Endodermal cell (in vitro differentiated cells): ENCODE data around the gene MELK. TPM values are rescaled to one million over a fixed set of nuclear protein-coding genes. Genes with fewer than 3 reads are reported as not detected.

Source experiments
- DNase-seq: peaks from one replicate; pipeline ENCODE4 v3.0.0-alpha.2; 2017
- H3K27ac ChIP-seq: 2 replicates; pipeline ENCODE4 v1.5.1; 2013; ENCODE audit warnings: mild to moderate bottlenecking, low read depth, low read length, moderate library complexity
- H3K27me3 ChIP-seq: 2 replicates; pipeline ENCODE4 v1.6.1; 2013; ENCODE audit warnings: mild to moderate bottlenecking, low read length, moderate library complexity; ENCODE audit not compliant: insufficient read depth, control insufficient read depth, poor library complexity, severe bottlenecking
- H3K36me3 ChIP-seq: 2 replicates; pipeline ENCODE4 v1.7.0; 2013; ENCODE audit warnings: mild to moderate bottlenecking, low read length, moderate library complexity; ENCODE audit not compliant: control insufficient read depth, insufficient read depth
- H3K4me1 ChIP-seq: one replicate; pipeline ENCODE4 v1.7.0; 2013; ENCODE audit warnings: low read length; ENCODE audit not compliant: control insufficient read depth, insufficient read depth
- H3K4me3 ChIP-seq: 2 replicates; pipeline ENCODE4 v1.5.1; 2013; ENCODE audit warnings: mild to moderate bottlenecking, low read length, moderate library complexity
- H3K9ac ChIP-seq: 2 replicates; pipeline ENCODE4 v1.6.1; 2013; ENCODE audit warnings: mild to moderate bottlenecking, low read length, moderate library complexity; ENCODE audit not compliant: poor library complexity, severe bottlenecking; ENCODE audit errors: extremely low read depth
- H3K9me3 ChIP-seq: 2 replicates; pipeline ENCODE4 v1.6.1; 2013; ENCODE audit warnings: mild to moderate bottlenecking, low read length, moderate library complexity; ENCODE audit not compliant: control insufficient read depth
- H3K27ac Mint-ChIP-seq: 2 replicates; pipeline ENCODE4 v1.8.0; 2020; ENCODE audit warnings: mixed read lengths
- H3K27me3 Mint-ChIP-seq: 2 replicates; pipeline ENCODE4 v1.8.0; 2021; ENCODE audit warnings: mild to moderate bottlenecking, mixed read lengths; ENCODE audit not compliant: insufficient read depth
- H3K36me3 Mint-ChIP-seq: 2 replicates; pipeline ENCODE4 v1.8.0; 2020; ENCODE audit warnings: low read depth, mixed read lengths
- H3K4me1 Mint-ChIP-seq: 2 replicates; pipeline ENCODE4 v1.8.0; 2020; ENCODE audit warnings: mixed read lengths
- H3K4me3 Mint-ChIP-seq: 2 replicates; pipeline ENCODE4 v1.8.0; 2020; ENCODE audit warnings: mild to moderate bottlenecking, moderate library complexity, mixed read lengths
- H3K9me3 Mint-ChIP-seq: 2 replicates; pipeline ENCODE4 v1.8.0; 2020; ENCODE audit warnings: mild to moderate bottlenecking, mixed read lengths
- CTCF ChIP-seq: fragments of 200-600 bp; sonication (generic); conservative IDR thresholded peaks from 2 replicates; pipeline ENCODE4 v1.5.0; 2021; ENCODE audit warnings: antibody characterized with exemption, mild to moderate bottlenecking
- WGBS, 2 experiments: methylation state at CpG; one replicate each; pipeline versions ENCODE4 v1.1.5 to v1.1.7; 2013; ENCODE audit warnings: missing lambda C conversion rate in 2 of 2, mixed read lengths in 1 of 2; ENCODE audit not compliant: insufficient coverage in 1 of 2, insufficient read length in 1 of 2; 5-methylcytosine and 5-hydroxymethylcytosine counted together
- total RNA-seq, 2 donors: library from RNA; stranded (reverse); fragmentation: NEBNext Ultra II Directional in 1 of 2; extraction: Animal tissue kit (Norgen Biotek cat#: 25700) in 1 of 2; gene quantifications; 2 replicates in 1 of 2; 3 replicates in 1 of 2; pipeline ENCODE4 v1.2.1, GENCODE V29; 2021

MELK gene
- total RNA-seq, 2 donors from 2014 or later, result 45.6 to 88.9 TPM

- no peak overlapping the region for H3K4me3 Mint-ChIP-seq
- no peak overlapping the region for H3K4me3 ChIP-seq
These were observed 36.6 kb downstream of the MELK start for GRCh38 chr9:36609306-36609705.

GRCh38 chr9:36622121-36622520, 49.4 kb downstream of the MELK start:
- Histone ChIP-seq H3K9ac (no peak overlapping the region), H3K36me3 (peaks cover 46% of the 10 kb centered on the region), H3K4me3 (no peak overlapping the region), H3K27me3 (no peaks in the 10 kb centered on the region), H3K9me3 (no peaks in the 10 kb centered on the region), H3K27ac (no peak overlapping the region), H3K4me1 (no peaks in the 10 kb centered on the region)
- H3K27me3 Mint-ChIP-seq, result no peaks in the 10 kb centered on the region
- H3K9me3 Mint-ChIP-seq, result no peaks in the 10 kb centered on the region
- 95 to 96% methylated on average over 3 to 6 of the region's 6 CpGs for WGBS, 2 experiments
- peaks cover 17% of the 10 kb centered on the region for H3K4me1 Mint-ChIP-seq
- TF ChIP-seq CTCF, result no peak
- no peak for DNase-seq
- H3K4me3 Mint-ChIP-seq, result no peak overlapping the region
- no peak overlapping the region for H3K27ac Mint-ChIP-seq
- H3K36me3 Mint-ChIP-seq, result peaks cover 10% of the 10 kb centered on the region

More at GRCh38 chr9:36609306-36609705, 36.6 kb downstream of the MELK start:
- no peak for TF ChIP-seq CTCF
- H3K27me3 Mint-ChIP-seq, result no peaks in the 10 kb centered on the region
- DNase-seq, result no peak
- peaks cover 6% of the 10 kb centered on the region for H3K4me1 Mint-ChIP-seq
- no peaks in the 10 kb centered on the region for H3K27me3 ChIP-seq
- peaks cover 66% of the 10 kb centered on the region for H3K36me3 Mint-ChIP-seq
- no peak overlapping the region for H3K27ac Mint-ChIP-seq
- no peaks in the 10 kb centered on the region for H3K9me3 ChIP-seq
- WGBS, 2 experiments, result 80 to 100% methylated on average over 2 of the region's 2 CpGs
- peaks cover 8% of the 10 kb centered on the region for H3K9me3 Mint-ChIP-seq
- peaks cover 80% of the 10 kb centered on the region for H3K36me3 ChIP-seq
- H3K9ac ChIP-seq, result no peak overlapping the region
- H3K27ac ChIP-seq, result no peak overlapping the region
- H3K4me1 ChIP-seq, result no peaks in the 10 kb centered on the region

GRCh38 chr9:36623280-36623679, 50.6 kb downstream of the MELK start:
- TF ChIP-seq CTCF, result no peak

More at GRCh38 chr9:36623280-36623679, 50.6 kb downstream of the MELK start:
- H3K36me3 Mint-ChIP-seq, result peaks cover 9% of the 10 kb centered on the region
- Histone ChIP-seq H3K27me3 (no peaks in the 10 kb centered on the region), H3K9ac (no peak overlapping the region), H3K4me3 (no peak overlapping the region), H3K9me3 (no peaks in the 10 kb centered on the region), H3K4me1 (no peaks in the 10 kb centered on the region), H3K36me3 (peaks cover 45% of the 10 kb centered on the region), H3K27ac (no peak overlapping the region)
- 94 to 100% methylated on average over 3 of the region's 3 CpGs for WGBS, 2 experiments
- no peak overlapping the region for H3K27ac Mint-ChIP-seq
- no peak overlapping the region for H3K4me3 Mint-ChIP-seq
- H3K4me1 Mint-ChIP-seq, result peaks cover 17% of the 10 kb centered on the region
- DNase-seq, result no peak
- H3K9me3 Mint-ChIP-seq, result no peaks in the 10 kb centered on the region
- no peaks in the 10 kb centered on the region for H3K27me3 Mint-ChIP-seq
